Measurements from ENCODE around the gene MPPED2.

MPPED2 gene

GRCh38 chr11:30453705-30454104 is 132.4 kb downstream of the MPPED2 start:
- Histone ChIP-seq H3K27ac (ENCODE audit: low read depth, low read length) (no peak overlapping the region), H3K79me2 (ENCODE audit: control insufficient read depth, insufficient read depth, low read length) (no peaks in the 10 kb centered on the region), H3K36me3 (ENCODE audit: control insufficient read depth, insufficient read depth, low read length) (no peaks in the 10 kb centered on the region), H2BK15ac (replicated peaks; ENCODE audit: low read depth) (no peak overlapping the region), H3K4ac (ENCODE audit: low read depth, low read length) (no peak overlapping the region), H3K4me3 (ENCODE audit: low read length) (no peak overlapping the region), H3K23ac (ENCODE audit: low read length) (no peak overlapping the region), H3K4me2 (ENCODE audit: low read length) (no peak overlapping the region), H2AK5ac (ENCODE audit: low read length) (no peak overlapping the region), H3K27me3 (ENCODE audit: insufficient read depth, low read length, poor library complexity) (no peaks in the 10 kb centered on the region), H3K56ac (ENCODE audit: low read length) (no peak overlapping the region), H3K9ac (ENCODE audit: low read length) (no peak overlapping the region), H3K4me1 (ENCODE audit: control insufficient read depth, low read depth, low read length) (peaks cover 10% of the 10 kb centered on the region), H4K8ac (ENCODE audit: low read depth, low read length) (no peak overlapping the region), H2BK5ac (ENCODE audit: low read length) (no peak overlapping the region), H3K18ac (ENCODE audit: low read length) (no peak overlapping the region), H3K79me1 (ENCODE audit: low read length) (no peaks in the 10 kb centered on the region), H2BK120ac (ENCODE audit: low read depth, low read length) (no peak overlapping the region), H4K5ac (ENCODE audit: low read length) (no peak overlapping the region)
- no CpG with 5 or more reads among the region's 1 CpG for WGBS (ENCODE audit: extremely low coverage, insufficient coverage, low lambda C conversion rate)
- no peak for DNase-seq

DNA sequence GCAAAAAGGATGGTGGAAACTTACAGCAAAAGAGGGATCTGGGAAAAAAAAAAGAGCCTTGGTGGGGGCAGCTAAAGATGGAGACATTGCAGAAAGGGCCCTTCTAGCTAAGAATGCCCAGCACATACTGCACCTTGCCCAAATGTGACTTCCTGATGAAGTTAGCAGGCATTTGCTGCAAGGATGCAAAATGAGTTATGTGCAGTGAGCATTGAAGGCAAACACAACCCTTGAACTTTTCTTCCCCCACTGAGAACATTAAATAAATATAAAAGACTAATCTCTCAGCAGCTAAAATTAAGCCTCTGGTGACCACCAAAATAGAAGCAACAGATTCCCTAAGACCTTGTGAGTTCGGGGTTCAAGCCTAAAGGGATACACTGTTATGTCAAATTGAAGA is 133.3 kb downstream of the MPPED2 start:
- no peak overlapping the region for H4K5ac ChIP-seq (ENCODE audit: low read length)
- H2BK15ac ChIP-seq (replicated peaks; ENCODE audit: low read depth) = no peak overlapping the region
- H2BK5ac ChIP-seq (ENCODE audit: low read length) = no peak overlapping the region
- no peak overlapping the region for H2BK120ac ChIP-seq (ENCODE audit: low read depth, low read length)
- no peak overlapping the region for H4K8ac ChIP-seq (ENCODE audit: low read depth, low read length)
- WGBS (ENCODE audit: extremely low coverage, insufficient coverage, low lambda C conversion rate) = no CpG with 5 or more reads among the region's 1 CpG
- H3K79me1 ChIP-seq (ENCODE audit: low read length) = no peaks in the 10 kb centered on the region
- H3K56ac ChIP-seq (ENCODE audit: low read length) = no peak overlapping the region
- DNase-seq = no peak
- H3K4me2 ChIP-seq (ENCODE audit: low read length) = no peak overlapping the region
- H3K23ac ChIP-seq (ENCODE audit: low read length) = no peak overlapping the region
- no peak overlapping the region for H3K4me3 ChIP-seq (ENCODE audit: low read length)
- no peaks in the 10 kb centered on the region for H3K36me3 ChIP-seq (ENCODE audit: control insufficient read depth, insufficient read depth, low read length)
- H3K27me3 ChIP-seq (ENCODE audit: insufficient read depth, low read length, poor library complexity) = no peaks in the 10 kb centered on the region
- no peak overlapping the region for H3K4ac ChIP-seq (ENCODE audit: low read depth, low read length)
- peaks cover 10% of the 10 kb centered on the region for H3K4me1 ChIP-seq (ENCODE audit: control insufficient read depth, low read depth, low read length)
- H3K18ac ChIP-seq (ENCODE audit: low read length) = no peak overlapping the region
- no peak overlapping the region for H3K27ac ChIP-seq (ENCODE audit: low read depth, low read length)
- H2AK5ac ChIP-seq (ENCODE audit: low read length) = no peak overlapping the region
- H3K9ac ChIP-seq (ENCODE audit: low read length) = no peak overlapping the region
- no peaks in the 10 kb centered on the region for H3K79me2 ChIP-seq (ENCODE audit: control insufficient read depth, insufficient read depth, low read length)

- Histone ChIP-seq H2BK15ac (replicated peaks; ENCODE audit: low read depth) (no peak overlapping the region), H3K9ac (ENCODE audit: low read length) (no peak overlapping the region), H3K79me2 (ENCODE audit: control insufficient read depth, insufficient read depth, low read length) (no peaks in the 10 kb centered on the region), H3K27me3 (ENCODE audit: insufficient read depth, low read length, poor library complexity) (no peaks in the 10 kb centered on the region), H4K5ac (ENCODE audit: low read length) (no peak overlapping the region), H3K4me1 (ENCODE audit: control insufficient read depth, low read depth, low read length) (peaks cover 10% of the 10 kb centered on the region), H2AK5ac (ENCODE audit: low read length) (no peak overlapping the region), H3K36me3 (ENCODE audit: control insufficient read depth, insufficient read depth, low read length) (no peaks in the 10 kb centered on the region), H4K8ac (ENCODE audit: low read depth, low read length) (no peak overlapping the region), H3K79me1 (ENCODE audit: low read length) (no peaks in the 10 kb centered on the region), H3K4me2 (ENCODE audit: low read length) (no peak overlapping the region), H3K4ac (ENCODE audit: low read depth, low read length) (no peak overlapping the region), H2BK120ac (ENCODE audit: low read depth, low read length) (no peak overlapping the region), H3K18ac (ENCODE audit: low read length) (no peak overlapping the region), H2BK5ac (ENCODE audit: low read length) (no peak overlapping the region), H3K23ac (ENCODE audit: low read length) (no peak overlapping the region), H3K27ac (ENCODE audit: low read depth, low read length) (no peak overlapping the region), H3K4me3 (ENCODE audit: low read length) (no peak overlapping the region), H3K56ac (ENCODE audit: low read length) (no peak overlapping the region)
- no CpG with 5 or more reads among the region's 4 CpGs for WGBS (ENCODE audit: extremely low coverage, insufficient coverage, low lambda C conversion rate)
- no peak for DNase-seq
Measured at GRCh38 chr11:30452114-30452513, 134.0 kb downstream of the MPPED2 start.

DNA sequence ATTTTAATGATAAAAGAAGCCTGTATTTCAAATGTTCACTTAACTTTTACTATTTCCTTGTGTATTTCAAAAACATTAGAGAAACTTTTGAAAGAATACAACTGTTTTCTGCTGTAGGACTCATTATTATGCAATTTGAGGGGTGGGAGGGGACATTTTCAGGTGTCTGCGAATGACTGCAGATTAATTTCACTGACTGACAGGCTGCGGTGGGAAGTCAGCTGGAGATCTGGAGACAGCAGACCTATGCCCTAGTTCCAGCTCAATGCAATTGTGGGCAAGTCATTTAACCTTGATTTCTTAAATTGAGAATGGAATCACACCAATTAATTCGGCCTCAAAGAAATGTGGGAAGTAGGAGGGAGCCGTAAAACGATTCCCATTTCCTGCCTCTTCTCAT is 134.5 kb downstream of the MPPED2 start:
- Histone ChIP-seq H3K27me3 (ENCODE audit: insufficient read depth, low read length, poor library complexity) (no peaks in the 10 kb centered on the region), H4K8ac (ENCODE audit: low read depth, low read length) (no peak overlapping the region), H2BK120ac (ENCODE audit: low read depth, low read length) (no peak overlapping the region), H4K5ac (ENCODE audit: low read length) (no peak overlapping the region), H2BK5ac (ENCODE audit: low read length) (no peak overlapping the region), H3K4me1 (ENCODE audit: control insufficient read depth, low read depth, low read length) (peaks cover 10% of the 10 kb centered on the region), H3K9ac (ENCODE audit: low read length) (no peak overlapping the region), H2AK5ac (ENCODE audit: low read length) (no peak overlapping the region), H3K79me1 (ENCODE audit: low read length) (no peaks in the 10 kb centered on the region), H3K23ac (ENCODE audit: low read length) (no peak overlapping the region), H3K4me3 (ENCODE audit: low read length) (no peak overlapping the region), H3K4ac (ENCODE audit: low read depth, low read length) (no peak overlapping the region), H3K36me3 (ENCODE audit: control insufficient read depth, insufficient read depth, low read length) (no peaks in the 10 kb centered on the region), H3K27ac (ENCODE audit: low read depth, low read length) (no peak overlapping the region), H3K4me2 (ENCODE audit: low read length) (no peak overlapping the region), H3K18ac (ENCODE audit: low read length) (no peak overlapping the region), H3K56ac (ENCODE audit: low read length) (no peak overlapping the region), H3K79me2 (ENCODE audit: control insufficient read depth, insufficient read depth, low read length) (no peaks in the 10 kb centered on the region), H2BK15ac (replicated peaks; ENCODE audit: low read depth) (no peak overlapping the region)
- no CpG with 5 or more reads among the region's 5 CpGs for WGBS (ENCODE audit: extremely low coverage, insufficient coverage, low lambda C conversion rate)
- DNase-seq = no peak

DNA sequence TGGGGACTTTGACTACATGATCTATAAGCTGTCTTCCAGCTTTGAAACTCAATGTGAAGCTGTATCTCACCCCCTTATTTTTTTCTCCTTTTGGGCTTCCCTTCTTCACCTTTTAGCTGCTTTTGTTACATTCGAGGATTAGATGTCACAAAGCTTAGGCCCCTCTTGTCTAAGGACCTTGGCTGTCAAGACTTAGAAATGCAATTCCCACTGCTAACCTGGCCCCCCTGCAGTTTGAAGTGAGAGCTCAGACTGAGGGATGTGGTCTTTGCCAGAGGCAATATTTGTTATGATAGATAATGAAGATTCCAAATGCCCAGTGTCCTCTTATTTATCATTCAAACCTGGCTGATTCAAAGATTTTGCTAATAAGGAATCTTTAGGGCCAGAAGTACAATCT is 135.0 kb downstream of the MPPED2 start:
- Histone ChIP-seq H3K79me1 (ENCODE audit: low read length) (no peaks in the 10 kb centered on the region), H4K5ac (ENCODE audit: low read length) (no peak overlapping the region), H3K27me3 (ENCODE audit: insufficient read depth, low read length, poor library complexity) (no peaks in the 10 kb centered on the region), H2AK5ac (ENCODE audit: low read length) (no peak overlapping the region), H4K8ac (ENCODE audit: low read depth, low read length) (no peak overlapping the region), H3K4me1 (ENCODE audit: control insufficient read depth, low read depth, low read length) (peaks cover 10% of the 10 kb centered on the region), H3K36me3 (ENCODE audit: control insufficient read depth, insufficient read depth, low read length) (no peaks in the 10 kb centered on the region), H3K4me2 (ENCODE audit: low read length) (no peak overlapping the region), H3K4me3 (ENCODE audit: low read length) (no peak overlapping the region), H2BK120ac (ENCODE audit: low read depth, low read length) (no peak overlapping the region), H3K9ac (ENCODE audit: low read length) (no peak overlapping the region), H3K79me2 (ENCODE audit: control insufficient read depth, insufficient read depth, low read length) (no peaks in the 10 kb centered on the region), H3K4ac (ENCODE audit: low read depth, low read length) (no peak overlapping the region), H2BK15ac (replicated peaks; ENCODE audit: low read depth) (no peak overlapping the region), H3K23ac (ENCODE audit: low read length) (no peak overlapping the region), H2BK5ac (ENCODE audit: low read length) (no peak overlapping the region), H3K27ac (ENCODE audit: low read depth, low read length) (no peak overlapping the region), H3K18ac (ENCODE audit: low read length) (no peak overlapping the region), H3K56ac (ENCODE audit: low read length) (no peak overlapping the region)
- peak; percentile 39 for DNase-seq
- no CpG with 5 or more reads among the region's 1 CpG for WGBS (ENCODE audit: extremely low coverage, insufficient coverage, low lambda C conversion rate)

DNA sequence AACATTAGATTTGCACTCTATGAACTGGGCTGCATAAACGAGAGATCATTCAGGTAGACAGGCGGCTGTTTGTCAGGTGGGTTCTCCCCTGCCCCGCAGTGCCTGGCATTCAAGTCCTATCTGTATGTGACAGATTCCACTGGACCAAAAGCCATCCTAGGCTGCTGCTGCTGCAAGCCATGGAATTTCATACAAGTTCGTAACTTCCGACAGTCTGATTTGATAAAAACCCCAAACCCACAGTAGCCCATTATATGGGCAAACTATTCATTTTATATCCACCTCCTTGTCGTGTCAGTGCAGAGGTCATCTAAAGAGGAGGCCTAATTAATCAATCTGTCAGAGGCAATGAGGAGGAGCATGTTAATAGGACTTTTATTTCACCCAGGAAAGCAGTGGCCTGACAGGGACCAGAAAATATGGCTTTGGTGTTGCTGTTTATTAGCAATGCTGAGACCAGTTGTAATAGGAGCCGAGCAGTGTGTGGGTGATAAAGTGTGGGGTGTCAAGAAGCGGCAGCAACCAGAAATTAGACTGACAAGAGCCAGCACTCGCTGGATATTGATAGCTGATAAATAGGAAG is 139.0 kb downstream of the MPPED2 start:
- WGBS (ENCODE audit: extremely low coverage, insufficient coverage, low lambda C conversion rate) = no CpG with 5 or more reads among the region's 9 CpGs
- H3K23ac ChIP-seq (ENCODE audit: low read length) = no peak overlapping the region

More for the DNA sequence above, 139.0 kb downstream of the MPPED2 start:
- H4K5ac ChIP-seq (ENCODE audit: low read length) = no peak overlapping the region
- no peak overlapping the region for H3K9ac ChIP-seq (ENCODE audit: low read length)
- H3K4ac ChIP-seq (ENCODE audit: low read depth, low read length) = no peak overlapping the region
- no peaks in the 10 kb centered on the region for H3K79me1 ChIP-seq (ENCODE audit: low read length)
- no peak overlapping the region for H3K56ac ChIP-seq (ENCODE audit: low read length)
- no peak overlapping the region for H2AK5ac ChIP-seq (ENCODE audit: low read length)
- H3K4me2 ChIP-seq (ENCODE audit: low read length) = no peak overlapping the region
- peaks cover 9% of the 10 kb centered on the region for H3K4me1 ChIP-seq (ENCODE audit: control insufficient read depth, low read depth, low read length)
- no peak for DNase-seq
- H3K18ac ChIP-seq (ENCODE audit: low read length) = no peak overlapping the region
- H2BK120ac ChIP-seq (ENCODE audit: low read depth, low read length) = no peak overlapping the region
- no peak overlapping the region for H2BK15ac ChIP-seq (replicated peaks; ENCODE audit: low read depth)
- H3K27ac ChIP-seq (ENCODE audit: low read depth, low read length) = no peak overlapping the region
- no peaks in the 10 kb centered on the region for H3K79me2 ChIP-seq (ENCODE audit: control insufficient read depth, insufficient read depth, low read length)
- H4K8ac ChIP-seq (ENCODE audit: low read depth, low read length) = no peak overlapping the region
- no peak overlapping the region for H3K4me3 ChIP-seq (ENCODE audit: low read length)
- H3K36me3 ChIP-seq (ENCODE audit: control insufficient read depth, insufficient read depth, low read length) = no peaks in the 10 kb centered on the region
- no peaks in the 10 kb centered on the region for H3K27me3 ChIP-seq (ENCODE audit: insufficient read depth, low read length, poor library complexity)
- H2BK5ac ChIP-seq (ENCODE audit: low read length) = no peak overlapping the region

Measured in mesendoderm (in vitro differentiated cells).